8988T (cell line): Measurements from ENCODE around the gene PRSS3.
"Not testable (repeated sequence)": the region's sequence is repeated elsewhere in the genome, so short reads cannot be mapped to it uniquely, and the experiment has no call there.

Experiments used
- DNase-seq: peaks from one replicate; pipeline ENCODE4 v3.0.0; 2011

The PRSS3 gene

GRCh38 chr9:33787839-33788238 lies 7.5 kb upstream of the PRSS3 start:
- no peak for DNase-seq

DNA sequence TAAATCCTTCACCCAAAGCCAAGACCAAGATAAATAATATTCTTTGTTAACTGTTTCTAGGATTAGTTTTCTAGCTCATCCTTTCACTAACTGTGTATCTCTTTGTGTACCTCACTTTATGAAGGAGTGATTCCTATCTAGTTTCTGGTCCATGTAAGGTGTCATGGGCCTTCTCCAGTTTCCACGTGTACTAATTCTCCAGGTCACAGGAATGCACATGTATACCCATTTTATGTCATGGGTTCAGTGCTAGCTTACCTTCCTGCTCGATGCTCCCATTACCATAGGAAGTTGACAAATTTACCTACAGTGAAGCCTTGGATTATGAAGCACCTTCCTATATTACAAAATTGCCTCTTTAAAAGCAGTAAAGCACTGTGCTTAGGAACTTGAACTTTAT lies 5.9 kb upstream of the PRSS3 start:
- not testable (repeated sequence) for DNase-seq

GRCh38 chr9:33791117-33791516 lies 4.2 kb upstream of the PRSS3 start:
- no peak for DNase-seq

GRCh38 chr9:33793496-33793895 lies 1.9 kb upstream of the PRSS3 start:
- DNase-seq: not testable (repeated sequence)

GRCh38 chr9:33794560-33794959 lies 801 bp upstream of the PRSS3 start:
- DNase-seq: no peak

GRCh38 chr9:33795819-33796218 lies 458 bp downstream of the PRSS3 start:
- no peak for DNase-seq

- not testable (repeated sequence) for DNase-seq
Observed at GRCh38 chr9:33796679-33797078, 1.3 kb downstream of the PRSS3 start.

GRCh38 chr9:33797837-33798236 lies 2.5 kb downstream of the PRSS3 start:
- no peak for DNase-seq

DNA sequence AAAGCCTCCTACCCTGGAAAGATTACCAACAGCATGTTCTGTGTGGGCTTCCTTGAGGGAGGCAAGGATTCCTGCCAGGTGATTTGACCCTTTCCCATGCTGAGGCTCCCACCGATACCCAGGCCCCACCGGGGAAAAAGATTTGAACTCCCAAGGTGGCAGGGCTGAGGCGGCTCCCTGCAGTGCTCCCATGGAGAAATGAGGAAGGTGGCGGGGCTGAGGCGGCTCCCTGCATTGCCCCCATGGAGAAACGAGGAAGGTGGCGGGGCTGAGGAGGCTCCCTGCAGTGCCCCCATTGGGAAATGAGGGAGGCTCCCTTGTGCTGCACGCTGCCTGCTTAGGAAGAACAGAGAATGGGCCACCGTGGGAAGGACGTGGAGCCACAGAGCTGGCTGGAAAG lies 3.2 kb downstream of the PRSS3 start:
- DNase-seq: no peak

DNA sequence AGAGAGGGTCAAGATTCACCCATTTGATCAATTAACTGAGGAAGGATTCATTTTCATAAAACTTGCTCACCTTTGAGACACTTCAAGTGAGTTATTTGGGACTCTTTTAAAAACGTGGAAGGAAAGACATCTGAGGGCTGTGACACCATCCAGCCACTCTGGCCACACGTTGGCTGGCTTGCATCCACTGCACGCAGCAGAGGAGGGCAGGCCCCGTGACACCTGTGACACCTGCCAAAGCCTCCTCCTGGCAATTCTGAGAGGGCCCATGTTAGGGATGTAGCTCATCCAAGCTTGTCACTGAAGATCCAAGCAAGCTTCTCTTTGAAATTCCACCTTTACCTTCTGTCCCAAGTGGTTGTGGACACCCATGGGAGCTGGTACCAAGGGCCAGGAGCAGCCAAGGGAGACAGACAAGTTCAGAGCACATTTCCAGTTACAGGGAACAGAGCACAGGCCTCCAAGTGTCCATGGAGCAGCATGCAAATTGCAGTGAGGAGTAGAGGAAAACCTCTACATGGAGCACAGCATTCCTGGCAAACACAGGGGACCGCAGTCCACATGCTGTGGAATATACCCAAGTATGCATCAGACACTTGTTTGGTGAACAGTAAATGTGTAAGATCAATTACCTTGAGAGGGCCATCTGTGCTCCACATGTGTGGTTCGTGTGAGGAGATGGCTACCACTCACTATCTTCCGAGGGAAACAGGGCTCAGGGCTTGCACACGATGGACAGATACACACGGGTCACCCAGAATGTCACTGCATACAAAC lies 4.8 kb downstream of the PRSS3 start:
- no peak for DNase-seq

DNA sequence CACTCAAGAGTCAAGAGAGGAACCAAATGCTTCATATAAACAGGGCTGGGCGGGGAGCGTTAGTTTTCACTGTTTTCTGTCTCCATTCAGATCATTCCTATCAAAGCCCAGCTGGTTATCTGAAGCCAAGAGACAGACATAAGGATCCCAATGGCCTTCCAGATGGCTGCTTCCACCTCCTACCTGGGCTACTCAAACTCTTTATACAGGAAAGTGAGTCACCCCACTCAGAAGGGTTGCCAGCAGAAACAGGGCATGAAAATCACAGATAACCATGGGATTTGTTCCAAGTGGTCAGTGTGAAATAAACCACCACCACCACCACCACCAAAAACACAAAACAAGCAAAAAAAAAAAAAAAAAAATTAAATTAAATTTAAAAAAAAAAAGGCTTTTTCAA lies 5.5 kb downstream of the PRSS3 start:
- DNase-seq: no peak

- DNase-seq: not testable (repeated sequence)
Observed at GRCh38 chr9:33801943-33802500, 6.7 kb downstream of the PRSS3 start.

- not testable (repeated sequence) for DNase-seq
Observed at GRCh38 chr9:33804196-33804595, 8.8 kb downstream of the PRSS3 start.

DNA sequence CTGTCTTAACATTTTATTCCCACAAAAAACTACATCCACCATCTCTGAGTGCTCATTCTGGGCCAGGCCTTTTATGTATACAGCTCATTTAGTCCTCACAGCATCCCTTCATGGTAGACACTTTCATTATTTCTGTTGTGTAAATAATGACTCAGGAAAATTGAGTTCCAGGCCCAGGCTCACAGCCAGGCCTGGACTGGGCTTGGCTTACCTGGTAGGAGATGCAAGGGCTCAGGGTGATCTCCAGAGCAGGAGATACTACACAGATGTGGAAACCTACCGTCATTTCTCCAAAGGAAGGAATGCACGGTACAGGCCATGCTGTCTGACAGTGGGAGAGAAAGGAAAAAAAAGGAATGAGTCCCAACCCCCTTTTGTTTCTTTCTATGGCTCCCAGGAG lies 11.8 kb downstream of the PRSS3 start:
- DNase-seq: not testable (repeated sequence)

DNA sequence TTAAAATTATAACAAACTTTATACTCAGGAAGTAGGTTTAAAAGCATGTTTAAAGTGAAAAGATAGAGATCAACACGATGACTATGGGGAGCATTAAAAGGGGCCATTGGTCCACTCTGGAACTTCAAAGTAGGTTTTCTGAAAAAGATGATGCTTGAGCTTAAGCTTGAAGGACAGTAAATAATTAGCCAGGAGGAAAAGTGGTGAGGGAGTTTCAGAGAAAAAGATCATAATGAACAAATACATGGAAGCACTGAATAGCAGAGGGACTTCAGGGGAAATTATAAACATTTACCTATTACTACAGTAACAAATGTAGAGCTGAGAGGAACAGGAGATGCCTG lies 13.6 kb downstream of the PRSS3 start:
- DNase-seq: not testable (repeated sequence)

GRCh38 chr9:33809506-33809905 lies 14.1 kb downstream of the PRSS3 start:
- DNase-seq: no peak

DNA sequence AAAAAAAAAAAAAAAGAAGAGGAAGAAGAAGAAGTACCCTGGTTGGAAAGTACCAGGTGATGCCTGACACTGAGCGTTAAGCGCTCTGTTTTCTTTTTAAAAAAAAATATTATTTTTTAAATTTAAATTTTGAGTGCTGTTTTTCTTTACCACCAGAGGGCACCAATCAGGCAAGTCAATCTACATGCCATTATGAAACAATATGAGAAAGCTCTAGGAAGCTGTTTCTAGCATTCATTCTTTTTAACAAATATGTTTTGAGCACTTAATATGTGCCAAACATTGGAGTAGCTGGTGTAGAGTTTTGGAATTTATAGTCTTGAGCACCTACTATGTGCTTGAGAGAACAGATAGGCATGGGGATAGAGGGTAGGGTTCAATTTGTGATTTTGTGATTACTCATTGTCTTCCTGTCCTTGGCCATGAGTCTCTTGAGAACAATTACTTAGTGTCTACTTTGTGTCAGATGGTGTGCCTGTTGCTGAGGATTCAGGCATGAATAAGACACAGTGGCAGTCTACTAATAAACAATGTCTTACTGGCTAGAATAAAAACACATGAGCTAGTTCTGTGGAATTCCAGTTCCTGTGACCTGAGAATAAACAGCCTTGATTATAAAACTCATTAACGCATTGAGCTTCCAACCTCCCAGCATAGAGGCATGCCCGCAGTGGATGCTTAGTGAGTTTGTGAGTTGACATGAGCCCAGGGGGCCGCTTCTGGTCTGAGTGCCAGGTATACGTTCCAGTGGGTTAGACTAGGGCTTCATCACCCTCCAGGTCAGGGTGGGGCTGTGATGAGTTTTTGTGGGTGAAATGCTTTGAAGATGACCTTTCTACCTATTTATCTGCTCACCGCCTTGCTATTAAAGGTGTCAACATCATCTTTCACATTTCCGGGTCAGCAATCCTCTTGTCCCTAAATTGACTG lies 18.6 kb downstream of the PRSS3 start:
- no peak for DNase-seq

- DNase-seq: no peak
Observed at GRCh38 chr9:33815781-33816180, 20.4 kb downstream of the PRSS3 start.

GRCh38 chr9:33816327-33817252 lies 21.2 kb downstream of the PRSS3 start, which contains the start of gene UBE2R2:
TSS of gene UBE2R2 (plus strand) at chr9:33817160. CDS start at chr9:33817758, 598 bp downstream.
- DNase-seq: peak; percentile 95

DNA sequence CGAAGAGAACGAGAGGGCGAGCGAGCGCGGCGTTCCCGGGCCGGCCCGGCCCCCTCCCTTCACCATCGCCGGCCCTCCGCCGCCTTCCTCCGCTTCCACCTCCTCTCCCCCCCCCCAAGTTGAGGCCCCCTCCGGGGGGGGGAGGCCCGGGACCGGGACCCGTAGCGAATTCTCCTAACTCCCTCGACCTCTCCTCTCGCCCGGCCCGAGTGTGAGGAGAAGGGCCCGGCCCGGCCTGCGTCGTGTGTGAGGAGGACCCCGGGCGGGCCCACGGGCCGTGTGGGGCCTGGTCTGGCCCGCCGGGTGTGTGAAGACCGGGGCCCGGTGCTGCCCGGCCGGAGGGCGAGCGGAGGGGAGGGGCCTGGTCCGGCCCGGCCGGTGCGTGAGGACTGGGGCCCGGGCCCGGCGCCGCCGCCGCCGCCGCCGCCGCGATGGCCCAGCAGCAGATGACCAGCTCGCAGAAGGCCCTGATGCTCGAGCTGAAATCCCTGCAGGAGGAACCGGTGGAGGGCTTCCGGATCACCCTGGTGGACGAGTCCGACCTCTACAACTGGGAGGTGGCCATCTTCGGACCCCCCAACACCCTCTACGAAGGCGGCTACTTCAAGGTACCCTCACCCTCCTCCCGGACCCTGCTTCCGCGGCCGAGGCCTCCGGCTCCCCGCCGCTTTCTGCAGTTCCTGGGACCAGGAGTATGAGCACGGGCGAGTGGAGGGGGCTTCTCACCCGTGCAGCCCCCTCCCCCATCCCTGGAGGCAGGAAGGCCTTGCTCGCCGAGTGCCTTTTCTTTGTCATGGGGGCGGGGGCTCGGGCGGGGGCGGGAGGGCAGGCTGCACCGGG lies 22.2 kb downstream of the PRSS3 start:
- DNase-seq: peak; percentile 75

GRCh38 chr9:33818167-33818846 lies 22.9 kb downstream of the PRSS3 start:
- no peak for DNase-seq
